GM10248 (cell line): ENCODE data around the gene OBSCN.

ENCODE experiments used
- CTCF ChIA-PET: fragments of 300-600 bp; sonication (Branson Sonifier 250); formaldehyde crosslinking; extraction: SDS; loops from one replicate; lab custom pipeline; 2021; ENCODE audit warnings: antibody characterized with exemption; lab: Yijun Ruan, JAX
- POLR2A ChIA-PET: fragments of 350-650 bp; sonication (Branson Sonifier 250); formaldehyde crosslinking; extraction: SDS; loops from one replicate; lab custom pipeline; 2020; ENCODE audit warnings: antibody characterized with exemption; lab: Yijun Ruan, JAX
- DNase-seq: peaks from one replicate; pipeline ENCODE4 v3.0.0; 2012; ENCODE audit errors: extremely low spot score
- CTCF ChIP-seq: IDR thresholded peaks from 2 replicates; pipeline ENCODE4 v1.5.1; 2012; ENCODE audit warnings: mild to moderate bottlenecking, low read depth; ENCODE audit errors: extremely low read depth, missing control alignments, control extremely low read depth

Gene OBSCN

GRCh38 chr1:228352677-228353481 is 145.0 kb downstream of the OBSCN start:
- DNase-seq, result no peak
- ChIA-PET POLR2A (no interaction called here), CTCF (no interaction called here)
- no peak for TF ChIP-seq CTCF

- POLR2A ChIA-PET, result no interaction called here
- DNase-seq, result no peak
- CTCF ChIA-PET, result no interaction called here
- no peak for TF ChIP-seq CTCF
Measured at GRCh38 chr1:228353601-228354371, 145.9 kb downstream of the OBSCN start.

- no peak for TF ChIP-seq CTCF
- ChIA-PET POLR2A (no interaction called here), CTCF (no interaction called here)
- DNase-seq, result no peak
Measured at GRCh38 chr1:228354390-228355320, 146.8 kb downstream of the OBSCN start.

- no peak for DNase-seq
- ChIA-PET POLR2A (no interaction called here), CTCF (no interaction called here)
- TF ChIP-seq CTCF, result no peak
Measured at GRCh38 chr1:228356897-228357680, 149.2 kb downstream of the OBSCN start.

- no peak for TF ChIP-seq CTCF
- POLR2A ChIA-PET, result no interaction called here
- CTCF ChIA-PET, result no interaction called here
- no peak for DNase-seq
Measured at GRCh38 chr1:228358039-228358763, 150.4 kb downstream of the OBSCN start.
